HEK293T (cell line): ENCODE measurements around the gene DPPA4.

ENCODE experiments used
- SP1 ChIP-seq: fragments of 450-650 bp; IDR thresholded peaks from 2 replicates; pipeline ENCODE4 v1.6.1; 2017
- ZNF384 ChIP-seq: fragments of 450-650 bp; IDR thresholded peaks from 2 replicates; pipeline ENCODE4 v1.6.1; 2016

DNA sequence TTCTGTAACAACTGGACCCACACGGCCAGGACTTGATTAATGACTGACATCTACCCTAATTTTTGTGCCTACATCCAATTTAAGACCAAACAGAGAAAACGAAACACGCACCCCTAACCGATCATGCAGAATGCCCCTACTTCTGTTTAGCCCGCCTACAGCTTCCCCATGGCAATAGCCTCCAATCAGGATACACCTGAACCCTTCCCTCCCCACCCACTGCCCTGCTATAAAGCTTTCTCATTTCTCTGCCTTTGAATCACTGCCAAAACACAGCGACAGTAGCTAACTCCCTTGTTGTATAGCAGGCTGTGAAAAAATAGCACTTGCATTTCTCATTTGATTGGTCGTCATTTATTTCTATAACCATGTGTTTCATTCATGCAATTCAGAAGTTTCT lies 45.2 kb upstream of the DPPA4 start:
- TF ChIP-seq ZNF384 (no peak), SP1 (no peak)
